Upper lobe of left lung (tissue), 6 donors: ENCODE data around the gene HPD. TPM values are rescaled to one million over a fixed set of nuclear protein-coding genes. Genes with fewer than 3 reads are reported as not detected.
A peak's percentile ranks its signal among the peaks of the same experiment; 100 is the strongest.

Source experiments
- ATAC-seq, 2 donors: fragments of 200-7000 bp; cut with Tn5 transposase; one replicate each; pipeline ENCODE4 v1.9.1; 2022; ENCODE audit warnings: mild to moderate bottlenecking in 2 of 2, moderate library complexity in 2 of 2; ENCODE audit not compliant: low FRiP score in 2 of 2
- DNase-seq, 2 donors: peaks; one replicate each; pipeline ENCODE4 v3.0.0-alpha.2; 2019 to 2020
- H3K27ac ChIP-seq, 4 donors: fragments of 200-600 bp; sonication (generic); one replicate each; pipeline ENCODE4 v1.5.1; 2016 to 2019
- H3K27me3 ChIP-seq, 4 donors: fragments of 200-600 bp; sonication (generic); one replicate each; pipeline ENCODE4 v1.5.1; 2017 to 2019
- H3K36me3 ChIP-seq, 4 donors: fragments of 200-600 bp; sonication (generic); one replicate each; pipeline ENCODE4 v1.5.1; 2016 to 2019
- H3K4me1 ChIP-seq, 4 donors: fragments of 200-600 bp; sonication (generic); one replicate each; pipeline ENCODE4 v1.5.1; 2018 to 2019
- H3K4me3 ChIP-seq, 4 donors: fragments of 200-600 bp; sonication (generic); one replicate each; pipeline ENCODE4 v1.5.1; 2017 to 2019; ENCODE audit warnings: mild to moderate bottlenecking in 2 of 4, moderate library complexity in 1 of 4
- H3K9me3 ChIP-seq, 4 donors: fragments of 200-600 bp; sonication (generic); one replicate each; pipeline ENCODE4 v1.5.1; 2018 to 2019
- CTCF ChIP-seq, 6 experiments: fragments of 450-650 bp in 4 of 6; fragments of 200-600 bp in 2 of 6; sonication (generic) in 2 of 6; IDR thresholded peaks; one replicate each; pipeline ENCODE4 v1.5.1; 2016 to 2019; ENCODE audit warnings: antibody characterized with exemption in 6 of 6
- EP300 ChIP-seq, 4 donors: sonication (generic); formaldehyde crosslinking; IDR thresholded peaks; one replicate each; pipeline ENCODE4 v1.5.1; 2017; ENCODE audit warnings: antibody characterized with exemption in 4 of 4, control low read depth in 2 of 4
- POLR2A ChIP-seq, 4 donors: fragments of 450-650 bp; IDR thresholded peaks; one replicate each; pipeline ENCODE4 v1.5.1; 2016 to 2017; ENCODE audit warnings: antibody characterized with exemption in 4 of 4, mild to moderate bottlenecking in 2 of 4
- POLR2AphosphoS5 ChIP-seq, 2 donors: sonication (generic); formaldehyde crosslinking; IDR thresholded peaks; one replicate each; pipeline ENCODE4 v1.5.1; 2017; ENCODE audit warnings: antibody characterized with exemption in 2 of 2
- WGBS, 2 donors: methylation state at CpG; one replicate each; pipeline ENCODE4 v1.1.5; 2017 to 2018; 5-methylcytosine and 5-hydroxymethylcytosine counted together
- total RNA-seq, 6 donors: library from RNA; depleted of rRNA in 4 of 6; stranded (reverse); fragments of >200 nt in 4 of 6; gene quantifications; one replicate each; pipeline versions ENCODE4 v1.1.0 to v1.2.1, GENCODE V29; 2016 to 2021
- donor health status: DM: no; HTN: no; CAD: no; lungs with moderate emphysema.
- donor health status: DM: no; HTN: yes; CAD: no; lungs with severe emphysema.

The HPD gene
- total RNA-seq, 6 donors from 2014 or later, result 1.1 to 7.3 (median 1.7) TPM; not detected in 1

GRCh38 chr12:121837680-121838079, 21.0 kb downstream of the HPD start:
- H3K9me3 ChIP-seq, result no peaks in the 10 kb centered on the region
- WGBS, 2 donors, result 73 to 76% methylated on average over 4 of the region's 4 CpGs
- no peak for DNase-seq

DNA sequence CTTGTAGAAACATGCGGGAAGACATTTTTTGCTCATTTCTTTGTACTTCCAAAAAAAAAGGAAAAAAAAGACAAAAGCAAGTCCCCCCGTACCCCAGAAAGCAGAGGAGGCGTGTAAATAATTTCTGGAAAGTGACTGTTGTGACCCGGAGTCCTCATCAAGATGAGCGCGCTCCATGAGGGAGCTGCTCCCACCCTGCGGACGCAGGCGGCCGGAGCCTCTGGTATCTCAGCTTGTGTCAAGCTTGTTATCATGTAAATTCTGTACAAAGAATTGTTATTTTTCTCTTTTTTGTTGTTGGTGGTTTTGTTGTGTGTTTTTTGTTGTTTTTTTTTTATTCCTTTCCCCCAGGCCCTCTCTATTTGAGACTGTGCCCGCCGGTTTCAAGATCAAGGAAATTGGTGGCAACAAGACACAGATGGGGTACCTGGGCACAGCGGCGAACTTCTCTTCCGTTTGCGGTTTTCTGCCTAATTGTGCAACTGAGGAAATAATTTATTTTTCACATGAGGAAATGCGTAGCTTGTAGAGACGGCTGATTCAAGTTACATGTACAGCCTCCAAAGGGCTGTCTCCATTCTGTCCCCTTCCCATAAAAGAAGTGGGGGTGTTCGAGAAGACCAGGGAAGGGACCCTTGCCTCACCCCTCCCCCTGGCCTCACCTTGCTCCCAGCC, 27.0 kb downstream of the HPD start:
- H3K36me3 ChIP-seq, result peaks cover 22 to 63% (median 44%) of the 10 kb centered on the region in 4 donors
- TF ChIP-seq CTCF (IDR thresholded peaks at IDR 0.05) (no peak), POLR2AphosphoS5 (IDR thresholded peaks at IDR 0.05) (no peak), POLR2A (IDR thresholded peaks at IDR 0.05) (no peak), EP300 (IDR thresholded peaks at IDR 0.05) (no peak)
- H3K4me1 ChIP-seq, result no peaks in the 10 kb centered on the region
- ATAC-seq (no peak), DNase-seq (peak in 1 of 2 donors; percentile 56)
- H3K4me3 ChIP-seq, result no peak overlapping the region
- H3K9me3 ChIP-seq, result no peaks in the 10 kb centered on the region
- peak overlapping the region in 2 of 4 donors; percentile 28 to 29 for H3K27ac ChIP-seq
- WGBS, 2 donors, result 84 to 93% methylated on average over 19 of the region's 19 CpGs
- no peaks in the 10 kb centered on the region for H3K27me3 ChIP-seq

More at GRCh38 chr12:121837680-121838079, 21.0 kb downstream of the HPD start:
- TF ChIP-seq EP300 (IDR thresholded peaks at IDR 0.05) (no peak), POLR2A (IDR thresholded peaks at IDR 0.05) (no peak), POLR2AphosphoS5 (IDR thresholded peaks at IDR 0.05) (no peak), CTCF (IDR thresholded peaks at IDR 0.05) (no peak)
- Histone ChIP-seq H3K27me3 (no peaks in the 10 kb centered on the region), H3K4me1 (peaks cover 4 to 14% (median 11%) of the 10 kb centered on the region in 4 donors), H3K4me3 (no peak overlapping the region), H3K27ac (no peak overlapping the region), H3K36me3 (peaks cover 0 to 3% (median under 1%) of the 10 kb centered on the region in 4 donors)
- ATAC-seq, result no peak

DNA sequence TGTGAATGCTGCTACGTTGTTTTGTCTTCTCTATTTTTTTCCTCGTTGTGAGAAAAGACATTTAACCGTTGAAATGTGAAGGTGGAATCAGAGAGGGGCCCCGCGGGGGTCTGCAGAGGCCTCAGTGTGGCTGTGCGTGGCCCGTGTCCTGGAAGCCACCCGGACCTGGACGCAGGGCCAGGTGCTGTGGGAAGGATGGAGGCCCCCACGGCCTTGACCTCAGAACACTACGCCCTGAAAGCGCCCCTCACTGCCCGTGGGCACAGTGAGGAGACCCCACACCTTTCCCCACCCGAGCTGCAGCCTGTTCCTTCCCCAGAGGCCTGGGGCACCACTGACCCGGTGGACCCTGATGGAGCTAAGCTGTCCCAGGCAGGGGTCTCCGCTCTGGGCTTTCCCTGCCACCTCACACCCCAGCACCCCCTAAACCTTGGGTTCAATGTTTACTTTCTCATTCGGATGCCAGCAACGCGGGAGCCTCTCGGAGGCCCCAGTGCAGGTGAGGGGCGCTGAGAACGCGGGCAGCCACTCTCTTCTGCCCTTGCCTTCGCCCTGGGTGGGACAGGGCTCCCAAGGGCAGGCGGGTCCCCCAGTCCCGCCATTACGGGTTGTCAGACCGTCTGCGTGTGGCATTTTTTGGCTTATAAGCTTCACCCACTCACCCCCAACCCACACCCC, 27.9 kb downstream of the HPD start:
- no peak overlapping the region for H3K4me3 ChIP-seq
- ATAC-seq (no peak), DNase-seq (peak in 1 of 2 donors; percentile 59)
- WGBS, 2 donors, result 89 to 94% methylated on average over 25 to 28 of the region's 29 CpGs
- H3K27ac ChIP-seq, result no peak overlapping the region
- H3K4me1 ChIP-seq, result no peaks in the 10 kb centered on the region
- H3K36me3 ChIP-seq, result peaks cover 22 to 70% (median 47%) of the 10 kb centered on the region in 4 donors
- H3K9me3 ChIP-seq, result no peaks in the 10 kb centered on the region
- no peaks in the 10 kb centered on the region for H3K27me3 ChIP-seq
- TF ChIP-seq EP300 (IDR thresholded peaks at IDR 0.05), result no peak
- TF ChIP-seq CTCF (IDR thresholded peaks at IDR 0.05), result no peak
- TF ChIP-seq POLR2A (IDR thresholded peaks at IDR 0.05), result no peak
- no peak for TF ChIP-seq POLR2AphosphoS5 (IDR thresholded peaks at IDR 0.05)

GRCh38 chr12:121830134-121830533, 28.5 kb downstream of the HPD start:
- TF ChIP-seq POLR2AphosphoS5 (IDR thresholded peaks at IDR 0.05) (no peak), POLR2A (IDR thresholded peaks at IDR 0.05) (no peak), CTCF (IDR thresholded peaks at IDR 0.05) (no peak), EP300 (IDR thresholded peaks at IDR 0.05) (no peak)
- WGBS, 2 donors, result 91 to 94% methylated on average over 14 to 19 of the region's 23 CpGs
- ATAC-seq, result peak in 1 of 2 donors; percentile 24
- DNase-seq, result peak in 1 of 2 donors; percentile 72
- Histone ChIP-seq H3K27me3 (no peaks in the 10 kb centered on the region), H3K27ac (no peak overlapping the region), H3K9me3 (no peaks in the 10 kb centered on the region), H3K4me1 (no peaks in the 10 kb centered on the region), H3K36me3 (peaks cover 22 to 73% (median 48%) of the 10 kb centered on the region in 4 donors), H3K4me3 (no peak overlapping the region)
